ENCODE results near the gene TFEC. TPM values are rescaled to one million over a fixed set of nuclear protein-coding genes. Genes with fewer than 3 reads are reported as not detected.

The TFEC gene
- total and polyA plus RNA-seq, 10 of the 15 experiments (the other 5 are each of a cell fraction or from before 2014, with no cell fraction given), result 0.18 to 5.8 (median 2.4) TPM

GRCh38 chr7:115973406-115973805 lies 57.2 kb downstream of the TFEC start:
- no peaks in the 10 kb centered on the region for H3K4me1 ChIP-seq (ENCODE audit: control insufficient read depth, insufficient read depth, low read length)
- H3K4me3 ChIP-seq, result no peak overlapping the region
- H2AFZ ChIP-seq (ENCODE audit: control insufficient read depth, low read depth, low read length), result no peak overlapping the region
- no peaks in the 10 kb centered on the region for H4K20me1 ChIP-seq (ENCODE audit: control insufficient read depth, insufficient read depth)
- no peaks in the 10 kb centered on the region for H3K36me3 ChIP-seq (ENCODE audit: control insufficient read depth in 2 of 2, insufficient read depth in 2 of 2, low read length in 1 of 2)
- CTCF ChIA-PET, result no interaction called here
- no peak for FAIRE-seq
- SMC1A ChIA-PET (ENCODE audit: uncharacterized antibody, unreplicated experiment), result no interaction called here
- no TSS peak for BruUV-seq (replicated peaks)
- WGBS (ENCODE audit: insufficient coverage, insufficient replicate concordance, low lambda C conversion rate, missing lambda C conversion rate), result 19% methylated on average over 3 of the region's 3 CpGs
- no peak overlapping the region for H3K4me2 ChIP-seq (ENCODE audit: control insufficient read depth, insufficient read depth)
- TF ChIP-seq CHD1 (IDR thresholded peaks at IDR 0.05; ENCODE audit: low read depth, low read length) (no peak), ZNF592 (IDR thresholded peaks at IDR 0.05) (no peak), CEBPZ (IDR thresholded peaks at IDR 0.05; ENCODE audit: low read depth, low read length) (no peak), MLLT1 (IDR thresholded peaks at IDR 0.05) (no peak), RELA (IDR thresholded peaks at IDR 0.05; ENCODE audit: borderline replicate concordance, partially characterized antibody) (no peak), RB1 (IDR thresholded peaks at IDR 0.05; ENCODE audit: borderline replicate concordance) (no peak), SMC3 (IDR thresholded peaks at IDR 0.05; ENCODE audit: borderline replicate concordance, low read length) (no peak), CREM (IDR thresholded peaks at IDR 0.05; ENCODE audit: low read depth) (no peak), SUZ12 (IDR thresholded peaks at IDR 0.05; ENCODE audit: unreplicated experiment) (no peak), POU2F2 (IDR thresholded peaks at IDR 0.05; ENCODE audit: borderline replicate concordance, low read depth, low read length) (no peak), PKNOX1 (IDR thresholded peaks at IDR 0.05) (no peak), STAT3 (IDR thresholded peaks at IDR 0.05; ENCODE audit: low read depth, low read length) (no peak)
- no peak overlapping the region for H3K9ac ChIP-seq (ENCODE audit: control insufficient read depth, insufficient read depth, low read length)
- in situ Hi-C loops (cut with MboI) (no loop called here), intact Hi-C loops (cut with micrococcal nuclease; ENCODE audit: unreplicated experiment) (no loop called here)
- H3K79me2 ChIP-seq (ENCODE audit: control insufficient read depth, insufficient read depth, low read length), result no peaks in the 10 kb centered on the region
- no peak for ATAC-seq
- H3K9me3 ChIP-seq (replicated peaks; ENCODE audit: control insufficient read depth, insufficient read depth, low read length), result no peaks in the 10 kb centered on the region
- no peak overlapping the region for H3K27ac ChIP-seq (ENCODE audit: control insufficient read depth, insufficient read depth)
- RAD21 ChIA-PET (ENCODE audit: unreplicated experiment), result no interaction called here
- DNase-seq (ENCODE audit: low read depth, low spot score), result no peak
- POLR2A ChIA-PET, result no interaction called here
- H3K27me3 ChIP-seq (replicated peaks in 1 of 2; ENCODE audit: control insufficient read depth in 2 of 2, insufficient read depth in 2 of 2, low read length in 1 of 2), result no peaks in the 10 kb centered on the region
